ENCODE data around the gene SND1.

GRCh38 chr7:127901895-127902703 lies 250.1 kb downstream of the SND1 start:
- TF ChIP-seq CTCF (IDR thresholded peaks at IDR 0.05) (no peak), POLR2A (IDR thresholded peaks at IDR 0.05) (no peak)
